ENCODE results near the gene KRT6C. TPM values are rescaled to one million over a fixed set of nuclear protein-coding genes. Genes with fewer than 3 reads are reported as not detected.

Gene KRT6C
- total and polyA plus RNA-seq, 11 donors: not detected

GRCh38 chr12:52464897-52465296, 8.7 kb downstream of the KRT6C start:
- TF ChIP-seq POLR2A (IDR thresholded peaks at IDR 0.05): no peak
- no peak for TF ChIP-seq CTCF (IDR thresholded peaks at IDR 0.05)
- Histone ChIP-seq H3K9me3 (no peaks in the 10 kb centered on the region), H3K27me3 (peaks cover 0 to 25% (median 0%) of the 10 kb centered on the region in 9 donors), H3K27ac (no peak overlapping the region), H3K4me3 (no peak overlapping the region), H3K4me1 (no peaks in the 10 kb centered on the region), H3K36me3 (no peaks in the 10 kb centered on the region)
- WGBS, 4 donors: 9 to 30% (median 15%) methylated on average over 2 of the region's 2 CpGs
- intact Hi-C loops (cut with DNase I): no loop called here
- DNase-seq (no peak), ATAC-seq (no peak)

GRCh38 chr12:52461693-52462092, 11.9 kb downstream of the KRT6C start:
- WGBS, 4 donors: 50 to 64% (median 54%) methylated on average over 5 of the region's 5 CpGs
- Histone ChIP-seq H3K27ac (no peak overlapping the region), H3K9me3 (no peaks in the 10 kb centered on the region), H3K36me3 (no peaks in the 10 kb centered on the region), H3K4me1 (no peaks in the 10 kb centered on the region), H3K4me3 (no peak overlapping the region), H3K27me3 (peaks cover 0 to 22% (median 0%) of the 10 kb centered on the region in 9 donors)
- DNase-seq (peak in 1 of 5 donors; percentile 45), ATAC-seq (no peak)
- TF ChIP-seq POLR2A (IDR thresholded peaks at IDR 0.05) (no peak), CTCF (IDR thresholded peaks at IDR 0.05) (no peak)
- intact Hi-C loops (cut with DNase I): no loop called here

GRCh38 chr12:52458861-52459260, 14.7 kb downstream of the KRT6C start:
- TF ChIP-seq CTCF (IDR thresholded peaks at IDR 0.05) (no peak), POLR2A (IDR thresholded peaks at IDR 0.05) (no peak)
- ATAC-seq (no peak), DNase-seq (no peak)
- Histone ChIP-seq H3K27ac (no peak overlapping the region), H3K36me3 (no peaks in the 10 kb centered on the region), H3K4me1 (no peaks in the 10 kb centered on the region), H3K9me3 (no peaks in the 10 kb centered on the region), H3K4me3 (no peak overlapping the region), H3K27me3 (peaks cover 0 to 9% (median 0%) of the 10 kb centered on the region in 9 donors)
- intact Hi-C loops (cut with DNase I): no loop called here
- 85 to 90% (median 87%) methylated on average over 5 of the region's 5 CpGs for WGBS, 4 donors

- H3K27ac ChIP-seq: no peak overlapping the region
- H3K36me3 ChIP-seq: no peaks in the 10 kb centered on the region
- intact Hi-C loops (cut with DNase I): no loop called here
- H3K9me3 ChIP-seq: no peaks in the 10 kb centered on the region
- peaks cover 0 to 3% (median 0%) of the 10 kb centered on the region in 9 donors for H3K27me3 ChIP-seq
- no peak overlapping the region for H3K4me3 ChIP-seq
- no peaks in the 10 kb centered on the region for H3K4me1 ChIP-seq
- TF ChIP-seq POLR2A (IDR thresholded peaks at IDR 0.05): no peak
- no peak for TF ChIP-seq CTCF (IDR thresholded peaks at IDR 0.05)
- ATAC-seq: no peak
- 60 to 84% (median 74%) methylated on average over 1 of the region's 1 CpG for WGBS, 4 donors
- DNase-seq: no peak
These were observed 17.8 kb downstream of the KRT6C start for GRCh38 chr12:52455821-52456220.

Measured in heart left ventricle (tissue), 16 donors.